ENCODE results near the gene AS3MT. TPM values are rescaled to one million over a fixed set of nuclear protein-coding genes. Genes with fewer than 3 reads are reported as not detected.

The AS3MT gene
- 0.94 to 4.9 TPM (median 4.8 TPM) in 5 replicates for total RNA-seq (2022; extraction: Qiagen RNA extraction; ENCODE audit: low read depth)

GRCh38 chr10:102869258-102870198 lies at the start of gene AS3MT:
Gene AS3MT (plus strand): TSS chr10:102869470. CDS start chr10:102869593, 123 bp downstream.

GRCh38 chr10:102837230-102837721 lies 32.0 kb upstream of the AS3MT start, which contains the start of gene CYP17A1:
Gene CYP17A1 (minus strand): TSS chr10:102837413. CDS start chr10:102837361, 52 bp downstream.

GRCh38 chr10:102917962-102918816 lies 48.9 kb downstream of the AS3MT start, which contains the start of gene CNNM2:
Gene CNNM2 (plus strand): TSS chr10:102918294. CDS start chr10:102918481, 187 bp downstream.

Other genes starting within 250 kb of the AS3MT start
- 39.2 to 45.2 TPM (median 43.4 TPM) in 5 replicates for gene TRIM8, start 225.0 kb upstream of the AS3MT start, total RNA-seq (2022; extraction: Qiagen RNA extraction; ENCODE audit: low read depth)
- 14.7 to 15.2 TPM (median 15.2 TPM) in 5 replicates for gene ARL3, start 155.1 kb upstream of the AS3MT start, total RNA-seq (2022; extraction: Qiagen RNA extraction; ENCODE audit: low read depth)
- gene SFXN2, start 154.8 kb upstream of the AS3MT start, total RNA-seq (2022; extraction: Qiagen RNA extraction; ENCODE audit: low read depth), result 2.1 to 3.7 TPM (median 2.8 TPM) in 5 replicates
- gene WBP1L, start 125.5 kb upstream of the AS3MT start, total RNA-seq (2022; extraction: Qiagen RNA extraction; ENCODE audit: low read depth), result 19.0 to 27.7 TPM (median 25.7 TPM) in 5 replicates
- gene CYP17A1, start 32.1 kb upstream of the AS3MT start, total RNA-seq (2022; extraction: Qiagen RNA extraction; ENCODE audit: low read depth), result not detected in 5 replicates
- gene BORCS7, start 15.2 kb upstream of the AS3MT start, total RNA-seq (2022; extraction: Qiagen RNA extraction; ENCODE audit: low read depth), result 14.9 to 28.3 TPM (median 25.3 TPM) in 5 replicates
- 4.7 to 6.7 TPM (median 5.8 TPM) in 5 replicates for gene CNNM2, start 48.8 kb downstream of the AS3MT start, total RNA-seq (2022; extraction: Qiagen RNA extraction; ENCODE audit: low read depth)

All from A549 treated with RU486 at 1 μM for 4 hours (cell line).